WI38 (cell line): Measurements from ENCODE around the gene PGLYRP2.

ENCODE experiments used
- H3K4me3 ChIP-seq: 2 replicates; pipeline ENCODE4 v1.5.1; 2011; ENCODE audit warnings: low read depth, mild to moderate bottlenecking, control low read depth, low read length
- TF ChIP-seq, protein P1 (sequence below): IDR thresholded peaks from 2 replicates; pipeline ENCODE4 v1.5.1; 2012; ENCODE audit warnings: low read depth, mild to moderate bottlenecking, control low read depth, low read length

PGLYRP2 gene

DNA sequence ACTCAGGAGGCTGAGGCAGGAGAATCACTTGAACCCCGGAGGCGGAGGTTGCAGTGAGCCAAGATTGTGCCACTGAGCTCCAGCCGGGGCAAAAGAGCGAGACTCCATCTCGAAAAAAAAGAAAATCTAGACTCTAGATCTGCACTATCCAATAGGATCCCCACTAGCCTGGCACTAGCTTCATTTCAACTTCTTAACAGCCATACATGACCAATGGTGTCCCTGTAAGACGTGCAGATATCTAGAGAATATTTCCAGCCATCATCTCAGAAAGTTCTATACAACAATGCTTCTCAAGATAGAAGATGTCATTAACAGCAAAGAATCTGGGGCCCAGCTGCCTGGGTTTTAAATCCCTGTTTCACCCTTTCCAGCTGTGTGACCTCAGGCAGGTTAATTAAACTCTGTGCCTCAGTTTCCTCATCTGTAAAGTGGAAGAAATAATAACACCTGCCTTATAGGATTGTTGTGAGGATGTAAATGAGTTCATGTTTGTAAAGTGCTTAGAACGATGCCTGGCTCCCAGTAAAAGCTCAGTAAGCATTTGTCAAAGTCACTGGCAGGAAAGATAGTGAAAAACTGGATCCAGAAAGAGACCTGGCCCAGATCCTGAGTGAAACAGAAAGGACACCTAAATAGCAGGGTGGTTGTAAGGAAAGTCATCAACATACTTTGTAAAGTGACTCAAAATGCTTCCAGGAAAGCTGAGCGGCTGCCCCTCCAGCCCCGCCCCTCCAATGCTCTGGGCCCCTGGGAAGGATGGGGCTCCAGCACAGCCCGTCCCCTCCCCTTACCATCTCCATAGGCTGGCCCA, 43.1 kb downstream of the PGLYRP2 start:
- TF ChIP-seq, protein P1, sequence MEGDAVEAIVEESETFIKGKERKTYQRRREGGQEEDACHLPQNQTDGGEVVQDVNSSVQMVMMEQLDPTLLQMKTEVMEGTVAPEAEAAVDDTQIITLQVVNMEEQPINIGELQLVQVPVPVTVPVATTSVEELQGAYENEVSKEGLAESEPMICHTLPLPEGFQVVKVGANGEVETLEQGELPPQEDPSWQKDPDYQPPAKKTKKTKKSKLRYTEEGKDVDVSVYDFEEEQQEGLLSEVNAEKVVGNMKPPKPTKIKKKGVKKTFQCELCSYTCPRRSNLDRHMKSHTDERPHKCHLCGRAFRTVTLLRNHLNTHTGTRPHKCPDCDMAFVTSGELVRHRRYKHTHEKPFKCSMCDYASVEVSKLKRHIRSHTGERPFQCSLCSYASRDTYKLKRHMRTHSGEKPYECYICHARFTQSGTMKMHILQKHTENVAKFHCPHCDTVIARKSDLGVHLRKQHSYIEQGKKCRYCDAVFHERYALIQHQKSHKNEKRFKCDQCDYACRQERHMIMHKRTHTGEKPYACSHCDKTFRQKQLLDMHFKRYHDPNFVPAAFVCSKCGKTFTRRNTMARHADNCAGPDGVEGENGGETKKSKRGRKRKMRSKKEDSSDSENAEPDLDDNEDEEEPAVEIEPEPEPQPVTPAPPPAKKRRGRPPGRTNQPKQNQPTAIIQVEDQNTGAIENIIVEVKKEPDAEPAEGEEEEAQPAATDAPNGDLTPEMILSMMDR, result no peak
- no peak overlapping the region for H3K4me3 ChIP-seq

GRCh38 chr19:15433519-15434069, 45.7 kb downstream of the PGLYRP2 start:
- TF ChIP-seq, protein P1, result no peak
- H3K4me3 ChIP-seq, result peak overlapping the region; percentile 58

- peak overlapping the region; percentile 58 for H3K4me3 ChIP-seq
- TF ChIP-seq, protein P1, result no peak
Observed at GRCh38 chr19:15432629-15433518, 46.4 kb downstream of the PGLYRP2 start.

- H3K4me3 ChIP-seq, result peak overlapping the region; percentile 88
- TF ChIP-seq, protein P1, result no peak
Observed at GRCh38 chr19:15432018-15432494, 47.2 kb downstream of the PGLYRP2 start.

- TF ChIP-seq, protein P1, result no peak
- peak overlapping the region; percentile 88 for H3K4me3 ChIP-seq
Observed at GRCh38 chr19:15431396-15432017, 47.8 kb downstream of the PGLYRP2 start.

DNA sequence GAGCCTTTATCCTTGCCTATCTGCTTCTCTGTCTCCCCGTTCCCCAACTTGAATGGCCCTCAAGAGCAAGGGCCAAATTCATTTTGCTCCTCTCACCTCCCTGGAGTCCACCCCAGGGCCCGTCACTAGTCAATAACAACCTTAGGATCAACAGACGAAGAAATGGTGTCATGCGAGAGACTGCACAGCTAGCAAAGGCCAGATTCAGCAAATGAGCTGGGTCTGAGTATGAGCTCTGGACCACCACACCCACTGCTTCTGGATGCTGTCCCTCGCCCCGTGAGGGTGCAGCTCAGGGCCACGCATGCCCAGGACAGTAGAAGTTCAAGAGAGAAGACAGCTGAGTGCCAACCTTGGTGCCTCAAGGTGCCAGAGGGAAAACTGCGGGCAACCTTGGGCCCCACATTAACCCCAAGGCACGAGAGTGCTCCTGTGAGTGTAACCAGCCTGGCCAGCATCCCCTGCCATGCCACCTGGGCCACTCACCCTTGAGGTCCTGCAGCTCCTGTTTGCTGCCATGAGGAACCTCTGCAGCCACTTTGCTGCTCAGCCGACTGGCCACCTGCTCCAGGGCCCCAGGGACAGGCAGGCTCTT, 48.7 kb downstream of the PGLYRP2 start:
- H3K4me3 ChIP-seq, result peak overlapping the region; percentile 88
- TF ChIP-seq, protein P1, result no peak
